GM18519 (cell line): ENCODE data around the gene HSD11B1.
A peak's percentile ranks its signal among the peaks of the same experiment; 100 is the strongest.

Source experiments
- ATAC-seq: cut with Tn5 transposase; IDR thresholded peaks from one replicate; pipeline ENCODE4 v1.9.1; 2021; ENCODE audit warnings: mild to moderate bottlenecking, moderate library complexity; ENCODE audit not compliant: unreplicated experiment, low FRiP score

Gene HSD11B1

DNA sequence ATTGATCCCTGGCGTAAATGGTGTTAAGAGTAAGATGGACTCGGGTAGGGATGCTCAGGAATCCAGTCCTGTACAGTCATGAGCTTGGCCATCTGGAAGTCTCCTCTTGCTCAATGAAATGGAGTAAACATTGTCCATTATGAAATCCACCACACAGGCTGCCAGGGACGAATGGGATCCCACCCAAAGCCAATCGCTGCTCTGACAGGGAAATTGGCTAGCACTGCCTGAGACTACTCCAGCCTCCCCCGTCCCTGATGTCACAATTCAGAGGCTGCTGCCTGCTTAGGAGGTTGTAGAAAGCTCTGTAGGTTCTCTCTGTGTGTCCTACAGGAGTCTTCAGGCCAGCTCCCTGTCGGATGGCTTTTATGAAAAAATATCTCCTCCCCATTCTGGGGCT, at the start of gene HSD11B1:
Gene HSD11B1, plus strand, starts transcription at position 263 of the 400 bp plus-strand sequence. Its CDS starts 97 bp downstream, at position 360.
- ATAC-seq, result no peak

DNA sequence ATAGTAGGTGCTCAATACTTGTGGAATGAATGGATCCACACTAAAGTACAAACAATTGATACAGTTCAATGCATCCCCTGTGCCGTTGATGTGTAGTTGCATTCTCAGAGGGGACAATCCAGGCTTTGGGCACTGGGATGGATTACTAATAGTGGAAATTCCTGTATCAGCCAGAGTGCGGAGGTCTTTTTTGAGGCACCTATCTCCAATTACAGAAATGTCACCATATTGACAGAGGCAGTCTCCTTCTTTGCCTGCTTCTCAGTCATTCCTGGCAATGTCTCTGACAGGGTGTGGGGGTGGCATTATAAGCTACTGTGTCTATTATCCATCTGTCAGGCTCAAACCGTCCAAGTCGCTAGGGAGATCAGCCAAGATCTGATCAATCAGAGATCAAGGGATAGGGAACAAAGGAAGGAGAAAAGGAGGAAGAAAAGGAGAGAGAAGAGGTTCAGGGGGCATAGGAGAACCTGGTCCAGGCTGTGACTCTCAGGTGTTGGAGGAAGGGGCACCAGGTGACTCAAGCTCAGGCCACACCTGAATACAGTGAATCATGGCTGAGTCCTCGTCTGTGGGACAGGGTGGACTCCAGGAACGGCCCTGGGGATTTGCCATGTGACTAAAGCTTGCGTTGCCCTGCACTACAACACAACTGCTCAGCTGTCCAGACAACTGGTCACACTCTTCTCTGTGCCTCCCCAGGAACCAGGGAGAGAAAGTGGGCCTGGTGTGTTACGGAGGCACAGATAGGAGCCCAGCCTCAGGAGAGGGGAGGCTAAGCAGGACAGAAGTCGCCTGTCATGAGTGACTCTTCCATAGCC, 49.0 kb upstream of the HSD11B1 start:
- ATAC-seq, result no peak

DNA sequence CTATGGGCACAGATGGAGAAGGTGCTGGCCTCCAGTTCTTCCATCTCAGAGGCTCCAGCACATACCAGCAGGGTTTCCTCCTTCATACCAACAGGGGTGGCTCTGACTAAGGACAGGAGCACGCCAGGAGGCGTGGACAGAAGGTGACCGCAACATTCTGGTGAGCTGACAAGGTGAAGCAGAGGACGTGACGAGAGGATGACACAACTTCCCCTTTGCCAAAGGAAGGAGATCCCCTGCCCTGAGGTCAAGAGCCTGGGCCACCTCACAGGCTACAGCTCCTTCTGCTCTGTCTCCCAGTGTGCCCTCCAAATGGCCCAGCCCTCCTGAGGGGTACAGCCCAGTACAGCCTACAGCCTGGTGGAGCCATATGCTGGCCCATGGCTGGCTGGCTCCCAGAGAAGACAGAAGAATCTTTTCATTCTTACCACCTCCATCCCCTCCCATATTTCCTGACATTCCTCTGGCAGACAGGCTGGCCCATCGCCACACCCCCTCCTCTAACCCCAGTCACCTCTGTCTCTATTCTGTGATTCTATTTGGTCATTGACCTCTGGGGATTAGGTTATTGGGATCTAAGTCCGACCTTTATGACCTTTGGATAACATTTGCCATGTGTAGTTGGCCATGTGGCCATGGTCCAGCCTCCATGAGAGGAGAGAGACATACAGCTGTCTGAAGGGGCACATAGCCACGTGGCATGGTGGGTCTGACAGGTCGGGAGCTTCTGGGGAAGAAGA, 47.3 kb upstream of the HSD11B1 start:
- ATAC-seq, result no peak

DNA sequence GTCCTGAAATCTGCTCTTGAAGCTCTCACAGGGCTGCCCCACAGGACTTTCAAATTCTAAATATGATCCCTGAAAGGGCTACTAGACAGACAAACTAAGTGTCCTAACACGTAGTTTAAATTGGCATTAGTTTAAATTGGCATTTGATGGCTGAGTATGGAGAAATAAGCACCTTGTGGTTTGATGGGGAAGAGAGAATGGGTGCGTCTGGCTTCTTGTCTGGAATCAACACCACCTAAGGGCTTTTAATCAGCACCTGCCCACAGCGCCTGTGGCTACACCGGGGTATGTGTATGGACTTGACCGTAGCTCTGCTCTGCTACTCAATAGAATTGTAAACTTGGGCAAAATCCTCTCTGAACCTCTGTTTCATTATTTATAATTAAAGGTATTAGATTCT, 46.7 kb upstream of the HSD11B1 start:
- no peak for ATAC-seq

DNA sequence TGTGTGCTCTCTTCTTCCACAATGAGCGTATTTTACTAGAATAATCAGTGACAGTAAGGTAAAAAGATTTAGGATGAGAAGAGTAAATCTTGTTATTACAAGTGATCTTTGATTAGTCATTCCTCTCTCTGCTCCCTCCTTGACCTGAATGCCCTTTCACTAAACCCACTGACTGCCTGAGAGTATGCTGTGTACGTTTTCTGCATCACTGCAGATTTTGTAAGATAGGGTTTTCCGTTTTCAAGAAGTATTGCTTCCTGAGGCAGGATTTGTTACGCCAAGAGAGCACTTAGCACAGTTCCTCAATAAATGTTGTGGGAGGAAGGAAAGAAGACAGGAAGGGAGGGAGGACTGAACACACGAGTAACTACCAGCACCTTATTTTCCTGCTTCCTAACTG, 44.7 kb upstream of the HSD11B1 start:
- ATAC-seq, result peak; percentile 75

DNA sequence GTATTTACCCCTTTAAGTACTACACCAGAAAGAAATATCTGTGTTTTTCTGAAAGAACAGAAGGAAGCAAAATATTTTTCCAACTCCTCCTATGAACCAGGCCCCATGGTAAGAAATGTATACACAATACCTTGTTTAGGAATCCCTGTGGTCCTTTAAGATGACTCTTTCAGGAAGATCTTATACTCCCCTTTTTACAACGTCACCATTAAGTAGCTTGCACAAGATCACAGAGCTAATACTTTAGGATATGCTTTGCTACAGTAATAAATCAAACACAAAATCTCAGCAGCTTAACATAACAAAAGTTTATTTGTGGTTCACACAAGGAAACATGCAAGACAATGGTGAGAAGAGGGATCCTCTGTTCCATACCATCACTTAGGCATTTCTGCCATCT, 43.6 kb upstream of the HSD11B1 start:
- no peak for ATAC-seq

DNA sequence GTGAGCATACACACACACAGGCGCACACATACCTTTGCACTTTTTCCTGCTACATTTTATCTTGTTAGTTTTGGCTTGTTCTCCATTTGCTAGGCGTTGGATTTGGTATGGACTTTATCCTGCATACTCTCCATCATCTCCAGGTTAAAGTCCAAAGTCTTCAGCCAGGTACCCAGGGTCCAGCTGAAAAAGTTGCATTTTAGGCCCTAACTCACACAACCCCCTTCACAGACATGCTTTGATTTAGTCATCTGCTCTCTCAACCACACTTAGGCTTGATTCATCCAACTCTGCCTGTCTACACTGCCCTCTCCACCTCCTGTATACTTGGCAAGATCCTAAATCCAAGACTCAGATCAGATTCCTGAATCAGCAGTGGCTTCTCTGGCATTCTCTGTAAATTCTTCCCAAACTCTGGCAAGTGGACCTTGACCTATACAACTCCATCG, 41.7 kb upstream of the HSD11B1 start:
- ATAC-seq, result no peak

DNA sequence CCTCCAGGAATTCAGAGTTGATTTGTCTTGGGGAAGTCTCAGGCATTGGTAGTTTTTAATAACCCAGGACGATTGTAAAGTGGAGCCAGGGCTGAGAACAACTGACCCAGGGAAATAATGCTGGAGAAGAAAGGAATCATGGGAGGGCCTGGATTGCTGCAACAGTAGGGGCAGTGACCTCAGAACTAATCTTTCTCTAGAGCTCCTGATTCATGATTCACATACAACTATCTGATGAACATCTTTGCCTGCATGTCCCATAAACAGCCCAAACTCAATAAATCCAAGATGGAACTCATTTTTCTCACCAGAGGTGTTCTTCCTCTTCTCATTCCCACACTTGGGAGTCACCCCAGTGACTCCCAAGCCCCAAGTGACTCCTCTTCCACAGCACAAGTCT, 37.5 kb upstream of the HSD11B1 start:
- no peak for ATAC-seq

DNA sequence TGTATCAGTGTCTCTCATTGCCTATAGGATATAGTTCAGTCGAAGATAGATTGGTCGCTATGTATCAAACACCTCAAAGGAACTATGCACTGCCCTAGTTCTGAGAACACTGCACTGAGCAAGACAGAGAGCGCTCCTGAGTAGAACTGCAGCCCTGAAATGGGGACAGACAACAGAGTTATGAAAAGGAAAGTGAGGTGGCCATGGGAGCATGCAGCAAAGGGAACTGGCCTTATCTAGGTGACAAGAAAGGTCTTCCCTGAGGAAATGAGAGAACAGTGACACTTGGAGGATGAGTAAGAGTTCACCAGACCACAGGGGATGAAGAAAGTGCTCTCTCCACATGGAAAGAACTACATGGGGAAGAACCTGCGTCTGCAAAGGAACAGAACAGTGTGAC, 36.9 kb upstream of the HSD11B1 start:
- ATAC-seq, result no peak

DNA sequence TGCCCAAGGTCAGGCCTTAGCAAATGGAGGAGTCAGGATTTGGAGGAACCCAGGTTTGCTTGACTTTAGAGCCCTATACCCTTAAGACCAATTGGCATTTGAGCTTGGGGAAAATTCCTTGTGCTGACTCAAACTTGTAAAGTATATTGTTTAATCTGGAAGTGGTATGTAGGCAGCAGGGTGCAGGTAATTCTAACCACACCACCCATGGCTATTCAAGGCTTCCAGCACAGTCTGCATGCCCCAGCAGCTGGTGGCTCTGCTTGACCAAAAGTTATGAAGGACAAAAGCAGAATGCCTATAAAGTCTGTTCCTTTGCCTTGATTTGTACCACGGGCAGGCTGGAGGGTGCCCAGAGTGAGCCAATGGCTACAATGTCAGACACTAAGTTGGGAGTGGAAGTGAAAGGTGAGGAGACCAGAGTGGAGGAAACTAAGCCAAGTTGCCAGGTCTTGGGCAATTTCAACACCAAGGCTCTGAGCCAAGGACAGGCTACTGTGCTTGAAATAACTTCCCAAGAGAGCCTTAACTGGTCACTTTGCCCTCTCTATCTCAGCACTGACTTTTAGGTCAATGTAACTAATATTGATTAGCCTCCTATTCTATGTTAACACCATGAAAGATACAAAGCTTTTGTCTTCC, 34.1 kb upstream of the HSD11B1 start:
- ATAC-seq, result no peak

DNA sequence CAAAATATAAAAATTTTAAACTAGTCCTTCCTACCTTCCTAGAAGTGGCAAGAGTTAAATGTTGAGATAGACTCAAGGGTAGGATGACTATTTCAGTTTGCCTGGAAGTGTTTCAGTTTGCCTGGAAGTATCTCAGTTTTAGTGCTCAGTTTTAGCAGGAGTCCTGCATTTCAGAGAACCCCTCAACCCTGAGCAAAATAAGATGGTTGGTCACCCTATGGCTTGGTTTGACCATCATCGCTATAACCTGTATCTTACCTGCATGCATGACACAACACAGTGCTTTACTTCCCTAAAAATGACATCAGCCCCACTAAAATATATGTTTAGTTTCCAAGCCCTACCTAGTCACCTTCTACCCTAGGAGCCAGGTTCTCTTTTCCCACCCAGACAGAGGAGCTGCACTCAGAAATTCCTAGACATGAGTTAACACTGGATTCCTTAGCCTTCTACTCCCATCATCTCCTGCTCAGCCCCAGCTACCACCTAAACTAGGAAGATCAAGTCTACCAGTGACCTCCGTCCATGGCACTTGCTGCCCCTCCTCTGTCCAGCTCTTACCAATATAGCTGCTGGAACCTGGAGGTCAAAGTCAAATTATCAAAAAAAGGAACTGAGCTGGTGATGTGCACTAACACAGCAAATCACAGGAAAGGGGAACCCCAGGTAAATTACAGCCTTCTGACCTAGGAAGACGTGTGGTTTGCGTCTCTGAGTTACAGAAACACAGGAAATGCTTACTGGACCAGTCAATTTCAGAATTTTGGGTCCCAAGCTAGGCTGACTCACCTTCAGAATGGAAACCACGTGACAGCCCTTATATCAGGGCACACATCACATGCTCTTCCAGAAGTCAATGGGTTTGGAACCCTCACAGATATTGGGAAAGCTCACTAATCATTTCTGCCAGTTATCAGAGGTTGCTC, 31.7 kb upstream of the HSD11B1 start:
- peak; percentile 88 for ATAC-seq

DNA sequence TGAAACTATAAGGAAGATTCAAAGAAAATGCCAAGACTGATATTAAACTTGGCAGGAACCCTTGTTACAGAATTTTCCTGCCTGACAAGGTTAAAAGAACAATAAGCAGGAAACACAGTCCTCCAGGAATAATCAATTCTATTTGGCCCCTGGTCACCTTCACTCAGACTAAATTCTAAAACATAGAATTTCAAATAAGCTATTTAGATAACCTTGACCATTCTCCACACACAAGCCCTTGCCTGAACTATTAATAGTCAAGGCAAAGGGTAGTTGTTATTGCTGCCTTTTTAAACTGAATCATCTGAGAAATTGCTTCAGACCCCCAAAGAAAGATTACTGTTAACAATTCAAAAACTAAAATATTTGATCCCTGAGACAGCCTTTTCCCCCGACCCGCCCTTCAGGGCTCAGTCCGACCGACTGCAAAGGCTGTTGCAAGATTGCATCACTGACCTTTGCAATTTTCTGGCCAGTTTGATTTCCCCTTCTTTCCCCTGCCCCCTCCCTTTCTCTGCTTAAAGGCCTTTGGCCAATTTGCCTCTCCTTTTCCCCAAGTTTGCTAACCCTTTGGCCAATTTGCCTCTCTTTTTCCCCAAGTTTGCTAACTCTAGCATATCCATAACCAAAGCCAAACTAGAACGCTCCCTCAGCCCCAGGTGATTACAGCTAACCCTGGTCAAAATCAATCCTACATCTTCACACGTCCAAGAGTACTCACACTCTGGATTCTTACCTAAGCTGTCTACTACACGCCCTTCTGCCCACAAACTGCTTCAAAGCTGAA, 30.8 kb upstream of the HSD11B1 start:
- no peak for ATAC-seq

DNA sequence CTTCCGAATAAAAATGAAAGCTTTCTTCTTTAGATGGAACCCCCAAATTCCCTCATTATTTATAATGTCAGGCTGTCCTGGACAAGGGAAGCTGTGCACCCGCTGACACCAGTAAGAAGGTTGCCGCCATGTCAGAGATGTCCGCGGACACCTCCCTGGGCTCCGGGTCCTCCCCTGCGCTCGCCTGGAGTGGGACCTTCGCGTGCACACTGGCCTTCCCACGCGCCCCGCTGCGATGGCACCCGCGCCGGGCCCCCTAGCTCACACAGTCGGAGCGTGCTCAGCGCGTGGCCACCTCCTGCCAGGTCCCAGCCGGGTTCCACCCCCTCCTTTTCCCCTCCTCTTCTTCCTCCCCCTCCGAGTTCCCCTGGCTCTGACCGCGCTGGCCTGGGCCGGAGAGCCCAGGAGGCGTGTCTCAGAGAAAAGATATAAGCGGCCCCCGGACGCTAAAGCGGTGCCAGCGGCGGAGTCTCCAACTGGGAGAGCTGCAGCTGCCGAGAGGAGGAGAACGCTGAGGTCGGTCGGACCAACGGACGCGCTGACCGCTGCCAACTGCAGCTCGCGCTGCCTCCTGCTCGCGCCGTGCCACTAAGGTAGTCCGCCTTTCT, 29.6 kb upstream of the HSD11B1 start, which contains the start of gene G0S2:
Gene G0S2, plus strand, starts transcription at position 456 of the 608 bp plus-strand sequence. CDS start 273 bp downstream, outside the sequence.
- ATAC-seq, result no peak

DNA sequence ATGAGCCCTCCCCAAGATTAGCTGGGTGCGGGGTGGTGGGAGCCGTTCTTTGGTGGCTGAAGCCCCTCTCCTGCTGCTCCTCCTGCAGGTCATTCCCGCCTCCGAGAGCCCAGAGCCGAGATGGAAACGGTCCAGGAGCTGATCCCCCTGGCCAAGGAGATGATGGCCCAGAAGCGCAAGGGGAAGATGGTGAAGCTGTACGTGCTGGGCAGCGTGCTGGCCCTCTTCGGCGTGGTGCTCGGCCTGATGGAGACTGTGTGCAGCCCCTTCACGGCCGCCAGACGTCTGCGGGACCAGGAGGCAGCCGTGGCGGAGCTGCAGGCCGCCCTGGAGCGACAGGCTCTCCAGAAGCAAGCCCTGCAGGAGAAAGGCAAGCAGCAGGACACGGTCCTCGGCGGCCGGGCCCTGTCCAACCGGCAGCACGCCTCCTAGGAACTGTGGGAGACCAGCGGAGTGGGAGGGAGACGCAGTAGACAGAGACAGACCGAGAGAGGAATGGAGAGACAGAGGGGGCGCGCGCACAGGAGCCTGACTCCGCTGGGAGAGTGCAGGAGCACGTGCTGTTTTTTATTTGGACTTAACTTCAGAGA, 29.0 kb upstream of the HSD11B1 start:
- no peak for ATAC-seq

DNA sequence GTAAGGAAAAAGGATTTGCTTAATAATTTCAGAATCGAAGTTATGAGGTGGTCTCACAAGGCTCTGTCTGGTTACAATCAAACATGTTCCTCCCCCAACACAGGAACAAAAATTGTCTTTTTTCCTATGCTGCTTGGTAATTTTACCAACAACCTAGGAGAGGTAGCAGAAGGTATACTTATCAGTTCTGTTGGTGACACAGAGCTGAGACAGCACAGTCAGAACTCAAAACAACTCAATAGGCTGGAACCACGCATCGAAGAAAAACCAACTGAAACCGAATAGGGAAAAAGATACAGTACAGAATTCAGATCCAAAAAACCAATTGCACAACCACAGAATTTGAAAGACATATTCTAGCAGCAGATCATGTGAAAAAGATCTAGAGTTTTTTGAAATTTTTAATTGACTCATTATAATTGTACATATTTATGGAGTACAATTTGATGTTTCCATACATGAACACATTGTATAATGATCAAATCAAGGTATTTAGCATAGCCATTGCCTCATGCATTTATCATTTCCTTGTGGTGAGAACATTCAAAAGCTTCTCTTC, 25.6 kb upstream of the HSD11B1 start:
- ATAC-seq, result no peak

DNA sequence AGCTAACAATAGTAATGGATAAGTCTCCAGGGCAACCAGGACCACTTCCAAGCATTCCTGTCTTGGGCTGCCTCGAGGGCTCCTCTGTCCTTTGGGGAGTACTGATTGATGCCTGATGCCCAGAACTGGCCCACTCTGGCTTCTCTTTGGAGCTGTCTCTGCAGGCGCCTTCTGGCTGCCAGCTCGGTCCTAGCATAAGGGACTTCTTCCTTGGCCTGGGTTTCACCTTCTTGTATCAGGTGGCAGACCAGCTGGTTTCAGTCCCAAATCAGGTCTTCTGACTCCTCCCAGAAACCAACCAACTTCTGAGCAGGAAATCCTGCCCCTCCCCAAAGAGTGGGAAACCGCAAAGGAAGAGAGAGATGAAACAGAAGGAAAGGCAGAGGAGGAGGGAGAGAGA, 18.8 kb upstream of the HSD11B1 start:
- no peak for ATAC-seq

DNA sequence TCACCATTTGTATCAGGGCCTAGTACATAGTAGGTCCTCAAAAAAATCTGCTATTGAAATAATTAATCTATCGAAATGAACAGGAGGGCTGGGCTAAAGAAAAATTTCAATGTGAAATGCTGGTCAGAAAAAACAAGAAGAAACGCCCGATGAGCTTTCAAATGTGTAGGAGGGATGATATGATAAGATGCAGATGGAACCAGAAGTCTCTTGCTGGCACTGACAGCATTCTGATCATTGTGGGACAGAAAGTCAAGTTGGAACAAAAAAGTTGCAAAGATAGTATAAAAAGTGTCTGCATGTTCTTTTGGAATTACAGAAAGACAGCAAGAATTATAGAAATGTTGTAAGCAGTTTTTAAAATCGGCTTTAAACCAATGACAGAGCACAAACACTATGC, 18.3 kb upstream of the HSD11B1 start:
- no peak for ATAC-seq

DNA sequence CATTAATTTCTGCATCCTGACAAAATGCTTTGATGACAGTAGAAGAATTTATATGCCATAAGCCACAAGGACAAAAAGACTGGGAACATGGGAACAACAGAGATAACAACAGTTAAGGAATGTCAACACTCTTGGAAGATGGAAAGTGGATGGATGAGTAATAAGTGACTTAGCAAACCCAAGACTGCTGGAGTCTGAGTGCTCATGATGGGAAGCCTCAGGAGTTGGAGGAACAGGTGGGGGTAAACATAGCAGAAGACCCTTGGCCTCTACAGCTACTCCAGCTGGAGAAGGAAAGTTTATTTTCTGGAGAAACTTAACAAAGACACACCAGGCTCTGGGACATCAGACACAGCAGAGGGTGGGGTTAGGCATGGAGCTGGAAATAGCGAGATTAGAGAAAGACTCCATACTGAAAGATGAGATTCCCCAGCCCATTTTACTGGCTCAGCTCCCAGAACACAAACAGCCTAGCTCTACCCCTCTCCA, 15.9 kb upstream of the HSD11B1 start:
- no peak for ATAC-seq
